Lung (tissue), 12 donors: ENCODE measurements around the gene PRKG1. TPM values are rescaled to one million over a fixed set of nuclear protein-coding genes. Genes with fewer than 3 reads are reported as not detected.

Experiments used
- ATAC-seq: fragments of 200-7000 bp; cut with Tn5 transposase; one replicate; pipeline ENCODE4 v1.9.1; 2020; ENCODE audit warnings: moderate number of reproducible peaks; ENCODE audit not compliant: insufficient read depth, low FRiP score
- DNase-seq, 3 donors: peaks; one replicate each; pipeline ENCODE4 v3.0.0-alpha.2; 2013 to 2017
- H3K27ac ChIP-seq, 2 donors: one replicate each; pipeline ENCODE4 v1.5.1; 2013; ENCODE audit warnings: mild to moderate bottlenecking in 2 of 2, moderate library complexity in 2 of 2, control low read depth in 1 of 2, inconsistent platforms in 1 of 2, low read depth in 1 of 2, low read length in 1 of 2
- H3K27me3 ChIP-seq, 3 donors: one replicate each; pipeline ENCODE4 v1.5.1; 2013; ENCODE audit warnings: low read length in 2 of 3; ENCODE audit not compliant: control insufficient read depth in 3 of 3, insufficient read depth in 3 of 3
- H3K36me3 ChIP-seq, 4 donors: one replicate each; pipeline ENCODE4 v1.5.1; 2013; ENCODE audit warnings: low read length in 4 of 4, mild to moderate bottlenecking in 1 of 4, moderate library complexity in 1 of 4; ENCODE audit not compliant: control insufficient read depth in 4 of 4, insufficient read depth in 4 of 4
- H3K4me1 ChIP-seq, 5 donors: one replicate each; pipeline ENCODE4 v1.5.1; 2013; ENCODE audit warnings: low read length in 5 of 5, mild to moderate bottlenecking in 2 of 5, moderate library complexity in 1 of 5; ENCODE audit not compliant: control insufficient read depth in 5 of 5, insufficient read depth in 5 of 5
- H3K4me3 ChIP-seq: one replicate; pipeline ENCODE4 v1.5.1; 2013; ENCODE audit warnings: mild to moderate bottlenecking, control low read depth, moderate library complexity
- H3K9ac ChIP-seq, 2 donors: one replicate each; pipeline ENCODE4 v1.5.1; 2013; ENCODE audit warnings: low read length in 2 of 2, control low read depth in 1 of 2; ENCODE audit not compliant: insufficient read depth in 1 of 2
- H3K9me3 ChIP-seq, 4 donors: one replicate each; pipeline ENCODE4 v1.5.1; 2013; ENCODE audit warnings: low read length in 3 of 4, mild to moderate bottlenecking in 1 of 4, moderate library complexity in 1 of 4; ENCODE audit not compliant: control insufficient read depth in 4 of 4, insufficient read depth in 3 of 4
- CTCF ChIP-seq: IDR thresholded peaks from 2 replicates; pipeline ENCODE4 v1.5.1; 2012; ENCODE audit warnings: mild to moderate bottlenecking; ENCODE audit errors: control extremely low read depth, extremely low read depth
- WGBS, 2 donors: extraction: QIAGEN DNeasy Blood & Tissue Kit; methylation state at CpG; one replicate each; pipeline ENCODE4 v1.1.7; 2013; 5-methylcytosine and 5-hydroxymethylcytosine counted together
- polyA plus RNA-seq, 2 donors: library from polyadenylated mRNA; stranded (reverse); fragments of 200-250 nt; gene quantifications; one replicate each; pipeline ENCODE4 v1.2.1, GENCODE V29; 2013
- total RNA-seq, 2 donors: library from RNA; depleted of rRNA in 1 of 2; stranded (reverse); fragments of >200 nt in 1 of 2; gene quantifications; one replicate each; pipeline ENCODE4 v1.2.1, GENCODE V29; 2014 to 2021
- donor health status: control.
- donor health status: control.
- donor health status: Bipolar disorder and iron deficiency.
- donor health status: healthy.
- donor health status: DM: yes; HTN: yes; CAD: no.

Gene PRKG1
- total and polyA plus RNA-seq, 4 donors: 2.1 to 50.8 (median 15.1) TPM

DNA sequence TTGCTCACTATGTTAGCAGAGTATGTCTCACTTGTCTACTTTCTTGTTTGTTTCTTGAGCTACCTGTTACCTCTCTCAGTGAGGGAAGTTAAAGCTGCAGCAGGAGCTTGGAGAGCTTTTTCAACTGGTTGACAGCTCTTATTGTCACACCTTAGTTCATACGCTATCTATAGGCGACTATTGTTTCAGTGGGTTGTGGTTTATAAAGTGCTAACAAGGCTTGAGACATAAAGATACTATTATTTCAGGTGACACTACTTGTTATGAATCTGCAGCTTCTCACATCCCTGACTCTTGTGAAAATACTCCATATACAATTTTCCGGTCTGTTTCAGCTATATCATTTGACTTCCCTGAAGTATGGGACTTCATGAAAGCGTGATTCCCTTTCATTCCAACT is 457.8 kb downstream of the PRKG1 start:
- H3K9ac ChIP-seq: no peak overlapping the region
- H3K4me1 ChIP-seq: peaks cover 0 to 22% (median 0%) of the 10 kb centered on the region in 5 donors
- no peak overlapping the region for H3K4me3 ChIP-seq
- ATAC-seq (no peak), DNase-seq (no peak)
- no peak for TF ChIP-seq CTCF
- no peaks in the 10 kb centered on the region for H3K9me3 ChIP-seq
- H3K27me3 ChIP-seq: no peaks in the 10 kb centered on the region
- WGBS, 2 donors: 91 to 97% methylated on average over 4 of the region's 4 CpGs
- H3K36me3 ChIP-seq: no peaks in the 10 kb centered on the region
- H3K27ac ChIP-seq: no peak overlapping the region

DNA sequence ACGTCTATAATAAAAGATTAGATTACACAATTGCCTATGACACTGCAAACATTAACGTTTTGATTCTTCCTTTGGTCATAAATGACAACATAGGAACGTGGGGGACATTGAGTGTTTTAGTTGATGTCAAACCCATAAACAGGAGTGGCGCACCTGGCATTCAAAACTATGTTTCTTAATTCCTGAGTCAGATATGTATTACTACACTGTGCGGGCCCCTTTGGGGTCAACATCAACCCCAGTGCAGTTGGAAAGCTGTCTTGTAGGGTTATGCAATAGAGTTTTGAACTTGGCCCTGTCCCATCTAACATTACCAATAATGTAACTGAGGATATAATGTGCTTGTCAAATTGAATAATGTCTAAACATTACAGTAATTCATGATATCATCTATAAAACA is 468.6 kb downstream of the PRKG1 start:
- TF ChIP-seq CTCF: no peak
- ATAC-seq: no peak
- no peak for DNase-seq
- no peaks in the 10 kb centered on the region for H3K9me3 ChIP-seq
- no peaks in the 10 kb centered on the region for H3K27me3 ChIP-seq
- no peaks in the 10 kb centered on the region for H3K36me3 ChIP-seq
- no peak overlapping the region for H3K4me3 ChIP-seq
- no peaks in the 10 kb centered on the region for H3K4me1 ChIP-seq
- H3K9ac ChIP-seq: no peak overlapping the region
- WGBS, 2 donors: 81 to 85% methylated on average over 5 of the region's 5 CpGs
- no peak overlapping the region for H3K27ac ChIP-seq

- 65 to 69% methylated on average over 1 of the region's 1 CpG for WGBS, 2 donors
- H3K4me3 ChIP-seq: no peak overlapping the region
- H3K36me3 ChIP-seq: no peaks in the 10 kb centered on the region
- no peak for TF ChIP-seq CTCF
- ATAC-seq: no peak
- no peak overlapping the region for H3K9ac ChIP-seq
- no peaks in the 10 kb centered on the region for H3K27me3 ChIP-seq
- no peak for DNase-seq
- no peaks in the 10 kb centered on the region for H3K9me3 ChIP-seq
- peaks cover 0 to 2% (median 0%) of the 10 kb centered on the region in 5 donors for H3K4me1 ChIP-seq
- H3K27ac ChIP-seq: no peak overlapping the region
Measured at GRCh38 chr10:51544933-51545332, 470.6 kb downstream of the PRKG1 start.

DNA sequence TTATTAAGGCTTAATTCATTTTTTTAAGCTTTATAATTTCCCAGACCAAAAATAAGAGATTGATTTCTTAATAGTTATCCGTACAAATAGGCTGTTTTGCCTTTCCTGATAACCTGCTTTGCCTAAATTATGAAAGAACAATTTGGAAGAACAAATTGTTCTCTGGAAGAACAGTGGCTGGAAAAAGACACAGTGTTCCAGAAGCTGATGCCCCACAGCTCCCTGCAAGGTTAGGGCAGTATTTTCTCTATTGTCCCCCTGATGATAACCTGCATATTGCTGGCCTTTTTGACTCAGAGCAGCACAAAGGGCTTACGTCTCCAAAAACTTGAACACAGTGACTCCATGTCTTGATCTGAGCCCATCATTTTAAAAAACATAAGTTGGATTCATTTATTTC is 473.7 kb downstream of the PRKG1 start:
- DNase-seq (no peak), ATAC-seq (no peak)
- H3K9ac ChIP-seq: no peak overlapping the region
- no peak overlapping the region for H3K4me3 ChIP-seq
- WGBS, 2 donors: 46% methylated on average over 2 of the region's 2 CpGs
- H3K9me3 ChIP-seq: no peaks in the 10 kb centered on the region
- H3K27ac ChIP-seq: peak overlapping the region in 1 of 2 donors; percentile 33
- H3K36me3 ChIP-seq: no peaks in the 10 kb centered on the region
- peaks cover 0 to 2% (median 0%) of the 10 kb centered on the region in 5 donors for H3K4me1 ChIP-seq
- no peak for TF ChIP-seq CTCF
- no peaks in the 10 kb centered on the region for H3K27me3 ChIP-seq
